SK-N-SH treated with all-trans-retinoic acid at 6 μM for 48 hours (cell line): ENCODE measurements around the gene LCN9.
"Not testable (repeated sequence)": the region's sequence is repeated elsewhere in the genome, so short reads cannot be mapped to it uniquely, and the experiment has no call there.

ENCODE experiments used
- ATAC-seq: fragments of 200-7000 bp; cut with Tn5 transposase; 3 replicates; pipeline ENCODE4 v1.9.1; 2020; ENCODE audit warnings: mild to moderate bottlenecking, moderate library complexity
- ARNTL ChIP-seq: fragments of 450-650 bp; formaldehyde crosslinking; IDR thresholded peaks from 2 replicates; pipeline ENCODE4 v1.5.0; 2020; ENCODE audit warnings: low read depth, mild to moderate bottlenecking, moderate library complexity, borderline replicate concordance
- BACH2 ChIP-seq: fragments of 250-450 bp; sonication (Bioruptor Pico); IDR thresholded peaks from 2 replicates; pipeline ENCODE4 v1.9.0; 2021; ENCODE audit warnings: mild to moderate bottlenecking, borderline replicate concordance
- CREB5 ChIP-seq: fragments of 250-450 bp; sonication (Bioruptor Pico); IDR thresholded peaks from 2 replicates; pipeline ENCODE4 v1.5.1; 2020; ENCODE audit warnings: low read depth, mild to moderate bottlenecking, moderate library complexity
- CSDC2 ChIP-seq: fragments of 250-450 bp; sonication (Bioruptor Pico); IDR thresholded peaks from 2 replicates; pipeline ENCODE4 v1.5.0; 2020; ENCODE audit warnings: mild to moderate bottlenecking, moderate library complexity
- CSRNP3 ChIP-seq: fragments of 250-450 bp; sonication (Bioruptor Pico); IDR thresholded peaks from 2 replicates; pipeline ENCODE4 v1.5.1; 2021; ENCODE audit warnings: mild to moderate bottlenecking, moderate library complexity
- ESRRG ChIP-seq: fragments of 250-450 bp; sonication (Bioruptor Pico); IDR thresholded peaks from 2 replicates; pipeline ENCODE4 v1.6.1; 2021; ENCODE audit warnings: mild to moderate bottlenecking
- GLIS3 ChIP-seq: fragments of 250-450 bp; sonication (Bioruptor Pico); IDR thresholded peaks from 2 replicates; pipeline ENCODE4 v1.5.0; 2020; ENCODE audit warnings: mild to moderate bottlenecking, moderate library complexity
- ISL1 ChIP-seq: fragments of 250-450 bp; sonication (Bioruptor Pico); IDR thresholded peaks from 2 replicates; pipeline ENCODE4 v2.1.2; 2022; ENCODE audit warnings: mild to moderate bottlenecking, moderate library complexity
- PATZ1 ChIP-seq: fragments of 250-450 bp; sonication (Bioruptor Pico); IDR thresholded peaks from 2 replicates; pipeline ENCODE4 v1.8.0; 2020; ENCODE audit warnings: mild to moderate bottlenecking, moderate library complexity, borderline replicate concordance
- POU6F1 ChIP-seq: fragments of 250-450 bp; sonication (Bioruptor Pico); IDR thresholded peaks from 2 replicates; pipeline ENCODE4 v1.8.0; 2021; ENCODE audit warnings: low read depth, mild to moderate bottlenecking, moderate library complexity, borderline replicate concordance
- PPARA ChIP-seq: fragments of 250-450 bp; sonication (Bioruptor Pico); IDR thresholded peaks from 2 replicates; pipeline ENCODE4 v1.5.0; 2020; ENCODE audit warnings: mild to moderate bottlenecking, borderline replicate concordance
- RARB ChIP-seq: fragments of 250-450 bp; sonication (Bioruptor Pico); IDR thresholded peaks from 2 replicates; pipeline ENCODE4 v1.8.0; 2021; ENCODE audit warnings: mild to moderate bottlenecking, moderate library complexity
- SNAI2 ChIP-seq: fragments of 250-450 bp; sonication (Bioruptor Pico); IDR thresholded peaks from 2 replicates; pipeline ENCODE4 v1.5.0; 2020; ENCODE audit warnings: mild to moderate bottlenecking, moderate library complexity
- TCF4 ChIP-seq: fragments of 250-450 bp; sonication (Bioruptor Pico); IDR thresholded peaks from 2 replicates; pipeline ENCODE4 v1.8.0; 2021; ENCODE audit warnings: mild to moderate bottlenecking, moderate library complexity, borderline replicate concordance
- TOX ChIP-seq: fragments of 250-450 bp; sonication (Bioruptor Pico); IDR thresholded peaks from 2 replicates; pipeline ENCODE4 v1.8.0; 2021; ENCODE audit warnings: mild to moderate bottlenecking, moderate library complexity, borderline replicate concordance
- TSHZ2 ChIP-seq: fragments of 250-450 bp; sonication (Bioruptor Pico); IDR thresholded peaks from 2 replicates; pipeline ENCODE4 v1.5.0; 2020; ENCODE audit warnings: mild to moderate bottlenecking, moderate library complexity
- ZC3H10 ChIP-seq: fragments of 250-450 bp; sonication (Bioruptor Pico); IDR thresholded peaks from 2 replicates; pipeline ENCODE4 v1.5.1; 2021; ENCODE audit warnings: mild to moderate bottlenecking, moderate library complexity
- ZFP3 ChIP-seq: fragments of 250-450 bp; sonication (Bioruptor Pico); IDR thresholded peaks from 2 replicates; pipeline ENCODE4 v1.5.0; 2020; ENCODE audit warnings: mild to moderate bottlenecking, moderate library complexity
- ZFP30 ChIP-seq: fragments of 450-650 bp; formaldehyde crosslinking; IDR thresholded peaks from 2 replicates; pipeline ENCODE4 v1.5.0; 2022; ENCODE audit warnings: mild to moderate bottlenecking, moderate library complexity
- ZNF565 ChIP-seq: fragments of 450-650 bp; formaldehyde crosslinking; conservative IDR thresholded peaks from 2 replicates; pipeline ENCODE4 v1.5.0; 2020; ENCODE audit warnings: low read depth, mild to moderate bottlenecking, moderate library complexity
- ZNF8 ChIP-seq: fragments of 450-650 bp; formaldehyde crosslinking; IDR thresholded peaks from 2 replicates; pipeline ENCODE4 v1.5.0; 2020; ENCODE audit warnings: mild to moderate bottlenecking, moderate library complexity

The LCN9 gene

GRCh38 chr9:135670721-135671590 lies 7.8 kb downstream of the LCN9 start:
- no peak for ATAC-seq
- TF ChIP-seq PATZ1 (CRISPR knock-in tag) (no peak), POU6F1 (CRISPR knock-in tag) (no peak), ARNTL (no peak), ESRRG (CRISPR knock-in tag) (no peak), ZNF565 (no peak), PPARA (CRISPR knock-in tag) (no peak), BACH2 (CRISPR knock-in tag) (no peak), CSRNP3 (no peak), TCF4 (CRISPR knock-in tag) (no peak), ZFP3 (CRISPR knock-in tag) (no peak), CSDC2 (no peak), GLIS3 (no peak), TSHZ2 (CRISPR knock-in tag) (no peak), ZNF8 (CRISPR knock-in tag) (no peak), ISL1 (CRISPR knock-in tag) (no peak), RARB (CRISPR knock-in tag) (no peak), ZC3H10 (CRISPR knock-in tag) (no peak), CREB5 (CRISPR knock-in tag) (no peak), ZFP30 (CRISPR knock-in tag) (no peak), SNAI2 (CRISPR knock-in tag) (no peak)

- ATAC-seq: no peak
- TF ChIP-seq GLIS3: no peak
- TF ChIP-seq, all 23 proteins: peak for 0
These were observed 8.5 kb downstream of the LCN9 start for GRCh38 chr9:135671591-135672041.

GRCh38 chr9:135672786-135673185 lies 9.7 kb downstream of the LCN9 start:
- ATAC-seq: not testable (repeated sequence)

GRCh38 chr9:135673941-135674340 lies 10.8 kb downstream of the LCN9 start:
- TF ChIP-seq POU6F1 (CRISPR knock-in tag) (no peak), BACH2 (CRISPR knock-in tag) (no peak), RARB (CRISPR knock-in tag) (no peak), SNAI2 (CRISPR knock-in tag) (no peak), ZFP3 (CRISPR knock-in tag) (no peak), ESRRG (CRISPR knock-in tag) (no peak), CSDC2 (no peak), ZNF565 (no peak), TOX (no peak), ISL1 (CRISPR knock-in tag) (no peak)
- ATAC-seq: no peak
